Measurements from ENCODE around the gene FHOD1. TPM values are rescaled to one million over a fixed set of nuclear protein-coding genes. Genes with fewer than 3 reads are reported as not detected.

The FHOD1 gene
- total and polyA plus RNA-seq, 2 of the 13 experiments (the other 11 are each of a cell fraction or from before 2014, with no cell fraction given): 20.0 to 20.8 TPM

DNA sequence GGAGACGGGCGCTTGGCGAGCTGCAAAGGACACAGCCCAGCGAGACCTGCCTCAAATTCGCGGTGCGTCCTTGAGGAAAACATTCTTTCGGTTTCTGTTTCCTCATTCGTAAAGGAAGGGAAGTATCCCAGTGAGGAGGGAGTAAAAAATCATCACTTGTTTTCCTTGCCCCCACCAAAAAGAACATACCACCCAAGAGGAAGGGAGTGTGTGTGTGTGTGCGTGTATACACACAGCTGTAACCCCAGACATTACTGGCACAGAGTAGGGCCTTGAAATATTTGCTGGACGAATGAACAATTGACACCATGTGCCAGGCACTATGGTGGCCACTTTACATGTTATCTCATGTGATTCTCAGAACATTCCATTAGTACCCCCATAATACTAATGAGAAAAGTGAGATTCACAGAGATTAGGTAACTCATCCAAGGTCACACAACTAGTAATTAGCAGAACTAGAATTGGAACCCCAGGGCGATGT is 61.6 kb downstream of the FHOD1 start (continued):
- no peak for TF ChIP-seq PAWR (CRISPR knock-in tag; IDR thresholded peaks at IDR 0.05; ENCODE audit: borderline replicate concordance)
- TF ChIP-seq KLF13 (CRISPR knock-in tag; IDR thresholded peaks at IDR 0.05): 0 out of 2 replicates have a peak, but pooled peaks have one; percentile 6
- no peak for TF ChIP-seq SP140L (CRISPR knock-in tag; IDR thresholded peaks at IDR 0.05; ENCODE audit: borderline replicate concordance)
- no peak for TF ChIP-seq CSRNP2 (CRISPR knock-in tag; conservative IDR thresholded peaks at IDR 0.05; ENCODE audit: low read depth)
- TF ChIP-seq, protein P1, sequence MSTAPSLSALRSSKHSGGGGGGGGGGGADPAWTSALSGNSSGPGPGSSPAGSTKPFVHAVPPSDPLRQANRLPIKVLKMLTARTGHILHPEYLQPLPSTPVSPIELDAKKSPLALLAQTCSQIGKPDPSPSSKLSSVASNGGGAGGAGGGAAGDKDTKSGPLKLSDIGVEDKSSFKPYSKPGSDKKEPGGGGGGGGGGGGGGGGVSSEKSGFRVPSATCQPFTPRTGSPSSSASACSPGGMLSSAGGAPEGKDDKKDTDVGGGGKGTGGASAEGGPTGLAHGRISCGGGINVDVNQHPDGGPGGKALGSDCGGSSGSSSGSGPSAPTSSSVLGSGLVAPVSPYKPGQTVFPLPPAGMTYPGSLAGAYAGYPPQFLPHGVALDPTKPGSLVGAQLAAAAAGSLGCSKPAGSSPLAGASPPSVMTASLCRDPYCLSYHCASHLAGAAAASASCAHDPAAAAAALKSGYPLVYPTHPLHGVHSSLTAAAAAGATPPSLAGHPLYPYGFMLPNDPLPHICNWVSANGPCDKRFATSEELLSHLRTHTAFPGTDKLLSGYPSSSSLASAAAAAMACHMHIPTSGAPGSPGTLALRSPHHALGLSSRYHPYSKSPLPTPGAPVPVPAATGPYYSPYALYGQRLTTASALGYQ (CRISPR knock-in tag; IDR thresholded peaks at IDR 0.05): no peak
- TF ChIP-seq ATF7-NPFF (CRISPR knock-in tag; IDR thresholded peaks at IDR 0.05; ENCODE audit: low read depth): no peak
- TF ChIP-seq NR2F2 (IDR thresholded peaks at IDR 0.05; ENCODE audit: borderline replicate concordance, low read depth): no peak
- no peak for TF ChIP-seq MAF1 (CRISPR knock-in tag; IDR thresholded peaks at IDR 0.05; ENCODE audit: borderline replicate concordance)
- no peak for TF ChIP-seq NCOA2 (CRISPR knock-in tag; IDR thresholded peaks at IDR 0.05)
- TF ChIP-seq, protein P2, sequence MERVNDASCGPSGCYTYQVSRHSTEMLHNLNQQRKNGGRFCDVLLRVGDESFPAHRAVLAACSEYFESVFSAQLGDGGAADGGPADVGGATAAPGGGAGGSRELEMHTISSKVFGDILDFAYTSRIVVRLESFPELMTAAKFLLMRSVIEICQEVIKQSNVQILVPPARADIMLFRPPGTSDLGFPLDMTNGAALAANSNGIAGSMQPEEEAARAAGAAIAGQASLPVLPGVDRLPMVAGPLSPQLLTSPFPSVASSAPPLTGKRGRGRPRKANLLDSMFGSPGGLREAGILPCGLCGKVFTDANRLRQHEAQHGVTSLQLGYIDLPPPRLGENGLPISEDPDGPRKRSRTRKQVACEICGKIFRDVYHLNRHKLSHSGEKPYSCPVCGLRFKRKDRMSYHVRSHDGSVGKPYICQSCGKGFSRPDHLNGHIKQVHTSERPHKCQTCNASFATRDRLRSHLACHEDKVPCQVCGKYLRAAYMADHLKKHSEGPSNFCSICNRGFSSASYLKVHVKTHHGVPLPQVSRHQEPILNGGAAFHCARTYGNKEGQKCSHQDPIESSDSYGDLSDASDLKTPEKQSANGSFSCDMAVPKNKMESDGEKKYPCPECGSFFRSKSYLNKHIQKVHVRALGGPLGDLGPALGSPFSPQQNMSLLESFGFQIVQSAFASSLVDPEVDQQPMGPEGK (CRISPR knock-in tag; IDR thresholded peaks at IDR 0.05): no peak
- no peak for TF ChIP-seq ZFP37 (CRISPR knock-in tag; IDR thresholded peaks at IDR 0.05; ENCODE audit: borderline replicate concordance)
- TF ChIP-seq ZSCAN25 (CRISPR knock-in tag; IDR thresholded peaks at IDR 0.05): peak; percentile 4; the same call in 1 of the 2 replicates
- no peak for TF ChIP-seq KDM3A (CRISPR knock-in tag; IDR thresholded peaks at IDR 0.05; ENCODE audit: low read depth)
- TF ChIP-seq ZBTB46 (CRISPR knock-in tag; IDR thresholded peaks at IDR 0.05; ENCODE audit: borderline replicate concordance): 0 out of 2 replicates have a peak, but pooled peaks have one; percentile 4
- no peak for TF ChIP-seq MAFG (CRISPR knock-in tag; IDR thresholded peaks at IDR 0.05)
- peak; percentile 3 for TF ChIP-seq CBX1 (IDR thresholded peaks at IDR 0.05; ENCODE audit: low read depth)
- TF ChIP-seq, protein P3, sequence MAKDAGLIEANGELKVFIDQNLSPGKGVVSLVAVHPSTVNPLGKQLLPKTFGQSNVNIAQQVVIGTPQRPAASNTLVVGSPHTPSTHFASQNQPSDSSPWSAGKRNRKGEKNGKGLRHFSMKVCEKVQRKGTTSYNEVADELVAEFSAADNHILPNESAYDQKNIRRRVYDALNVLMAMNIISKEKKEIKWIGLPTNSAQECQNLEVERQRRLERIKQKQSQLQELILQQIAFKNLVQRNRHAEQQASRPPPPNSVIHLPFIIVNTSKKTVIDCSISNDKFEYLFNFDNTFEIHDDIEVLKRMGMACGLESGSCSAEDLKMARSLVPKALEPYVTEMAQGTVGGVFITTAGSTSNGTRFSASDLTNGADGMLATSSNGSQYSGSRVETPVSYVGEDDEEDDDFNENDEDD (CRISPR knock-in tag; IDR thresholded peaks at IDR 0.05; ENCODE audit: borderline replicate concordance): no peak
- TF ChIP-seq ZNF549 (CRISPR knock-in tag; IDR thresholded peaks at IDR 0.05): no peak
- no peak for TF ChIP-seq THYN1 (CRISPR knock-in tag; IDR thresholded peaks at IDR 0.05; ENCODE audit: borderline replicate concordance, low read depth)
- TF ChIP-seq ZNF768 (CRISPR knock-in tag; IDR thresholded peaks at IDR 0.05): no peak
- TF ChIP-seq HNF4G (IDR thresholded peaks at IDR 0.05; ENCODE audit: borderline replicate concordance, low read depth, low read length): no peak
- 0 out of 2 replicates have a peak, but pooled peaks have one; percentile 5 for TF ChIP-seq HNF4G (CRISPR knock-in tag; IDR thresholded peaks at IDR 0.05; ENCODE audit: borderline replicate concordance, low read depth)
- TF ChIP-seq ZKSCAN5 (CRISPR knock-in tag; IDR thresholded peaks at IDR 0.05): peak; percentile 11; the same call in 1 of the 2 replicates
